ENCODE results near the gene CX3CL1. TPM values are rescaled to one million over a fixed set of nuclear protein-coding genes. Genes with fewer than 3 reads are reported as not detected.

CX3CL1 gene
- polyA plus RNA-seq, 1 experiment, result 0.02 TPM

GRCh38 chr16:57387598-57388354 lies 15.5 kb downstream of the CX3CL1 start:
- no peak for DNase-seq (ENCODE audit: low read depth)
- Histone ChIP-seq H3K27me3 (ENCODE audit: control insufficient read depth, insufficient read depth, low read length) (peaks cover 27% of the 10 kb centered on the region), H3K36me3 (ENCODE audit: control insufficient read depth, insufficient read depth, low read length) (no peaks in the 10 kb centered on the region), H3K4me3 (ENCODE audit: low read depth, low read length) (no peak overlapping the region)
- TF ChIP-seq CTCF (IDR thresholded peaks at IDR 0.05; ENCODE audit: insufficient read depth, low read depth, low read length), result no peak
- ChIA-PET POLR2A (no interaction called here), CTCF (interaction anchor here (1.4 to 2.0 kb wide), 2 partner anchors 10 to 29 kb away, joined by 3 to 8 read pairs; no protein-coding TSS in a partner anchor)

GRCh38 chr16:57388359-57389086 lies 16.2 kb downstream of the CX3CL1 start:
- CTCF ChIA-PET, result no interaction called here
- POLR2A ChIA-PET, result no interaction called here
- TF ChIP-seq CTCF (IDR thresholded peaks at IDR 0.05; ENCODE audit: insufficient read depth, low read depth, low read length), result no peak
- no peak overlapping the region for H3K4me3 ChIP-seq (ENCODE audit: low read depth, low read length)
- DNase-seq (ENCODE audit: low read depth), result no peak
- H3K27me3 ChIP-seq (ENCODE audit: control insufficient read depth, insufficient read depth, low read length), result peaks cover 27% of the 10 kb centered on the region
- no peaks in the 10 kb centered on the region for H3K36me3 ChIP-seq (ENCODE audit: control insufficient read depth, insufficient read depth, low read length)

DNA sequence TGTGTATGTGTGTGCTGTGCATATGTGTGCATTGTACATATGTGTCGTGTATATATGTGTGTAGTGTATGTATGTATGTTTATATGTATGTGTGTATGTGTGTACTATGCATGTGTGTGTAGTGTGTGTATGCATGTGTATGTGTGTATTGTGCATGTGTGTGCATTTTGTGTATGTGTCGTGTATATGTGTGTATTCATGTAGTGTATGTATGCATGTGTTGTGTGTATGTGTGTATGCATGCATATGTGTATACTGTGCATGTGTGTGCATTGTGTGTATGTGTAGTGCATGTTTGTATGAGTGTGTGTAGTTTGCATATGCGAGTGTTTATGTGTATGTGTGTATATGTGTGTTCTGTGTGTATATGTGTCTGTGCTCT lies 16.8 kb downstream of the CX3CL1 start:
- DNase-seq (ENCODE audit: low read depth), result no peak
- POLR2A ChIA-PET, result no interaction called here
- Histone ChIP-seq H3K27me3 (ENCODE audit: control insufficient read depth, insufficient read depth, low read length) (peaks cover 25% of the 10 kb centered on the region), H3K36me3 (ENCODE audit: control insufficient read depth, insufficient read depth, low read length) (no peaks in the 10 kb centered on the region), H3K4me3 (ENCODE audit: low read depth, low read length) (no peak overlapping the region)
- TF ChIP-seq CTCF (IDR thresholded peaks at IDR 0.05; ENCODE audit: insufficient read depth, low read depth, low read length), result no peak
- CTCF ChIA-PET, result no interaction called here

DNA sequence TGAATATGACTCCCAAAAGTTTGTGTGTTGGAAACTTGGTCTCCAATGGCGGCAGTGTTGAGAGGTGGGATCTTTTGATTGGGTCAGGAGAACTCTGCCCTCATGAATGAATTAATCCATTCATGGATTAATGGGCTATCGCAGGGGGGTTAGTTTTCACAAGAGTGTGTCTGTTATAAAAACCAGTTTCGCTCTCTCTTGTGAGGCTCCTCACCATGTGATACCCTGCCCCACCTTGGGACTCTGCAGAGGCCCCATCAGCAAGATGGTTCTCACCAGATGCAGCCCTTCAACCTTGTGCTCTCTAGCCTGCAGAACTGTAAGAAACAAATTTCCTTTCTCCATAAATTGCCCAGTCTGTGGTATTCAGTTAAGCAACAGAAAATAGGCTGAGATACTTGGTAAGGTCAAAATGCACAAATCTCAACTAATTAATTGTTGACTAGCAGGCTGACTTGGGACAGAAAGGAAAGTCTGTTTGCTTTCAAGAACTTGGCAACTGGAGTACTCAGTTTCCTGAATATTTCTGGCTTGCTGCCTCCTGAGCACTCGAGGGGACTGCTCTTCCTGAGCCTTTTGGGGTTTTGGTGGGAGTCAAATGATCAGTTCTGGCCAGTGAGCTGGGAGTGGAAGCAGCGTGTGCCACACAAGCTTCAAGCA lies 18.5 kb downstream of the CX3CL1 start:
- CTCF ChIA-PET, result interaction anchor here (0.9 to 1.8 kb wide), 3 partner anchors 22 to 26 kb away, joined by 3 to 5 read pairs (median 4); no protein-coding TSS in a partner anchor
- no peak for TF ChIP-seq CTCF (IDR thresholded peaks at IDR 0.05; ENCODE audit: insufficient read depth, low read depth, low read length)
- Histone ChIP-seq H3K27me3 (ENCODE audit: control insufficient read depth, insufficient read depth, low read length) (peaks cover 19% of the 10 kb centered on the region), H3K36me3 (ENCODE audit: control insufficient read depth, insufficient read depth, low read length) (no peaks in the 10 kb centered on the region), H3K4me3 (ENCODE audit: low read depth, low read length) (no peak overlapping the region)
- DNase-seq (ENCODE audit: low read depth), result no peak
- POLR2A ChIA-PET, result no interaction called here

DNA sequence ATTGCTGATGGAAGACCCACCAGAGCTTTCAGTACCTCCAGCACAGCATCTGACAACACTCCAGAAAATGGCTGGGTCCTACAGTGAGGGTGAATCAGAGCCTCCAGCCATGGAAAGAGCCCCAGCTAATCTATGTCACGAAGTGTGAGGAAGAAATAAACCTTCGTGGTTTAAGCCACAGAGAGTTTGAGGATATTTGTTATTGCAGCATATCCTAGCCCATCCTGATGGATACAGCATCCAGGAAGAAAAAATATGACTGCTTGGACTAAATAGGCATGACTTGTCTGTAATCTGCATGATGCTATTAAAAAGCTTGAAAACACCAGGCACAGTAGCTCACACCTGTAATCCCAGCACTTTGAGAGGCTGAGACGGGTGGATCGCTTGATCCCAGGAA lies 19.0 kb downstream of the CX3CL1 start:
- POLR2A ChIA-PET, result no interaction called here
- H3K4me3 ChIP-seq (ENCODE audit: low read depth, low read length), result no peak overlapping the region
- no peak for DNase-seq (ENCODE audit: low read depth)
- CTCF ChIA-PET, result interaction anchor here (0.6 to 1.8 kb wide), 4 partner anchors 13 to 31 kb away, joined by 3 to 4 read pairs (median 4); partner anchors contain the start of gene CCL17
- TF ChIP-seq CTCF (IDR thresholded peaks at IDR 0.05; ENCODE audit: insufficient read depth, low read depth, low read length), result no peak
- H3K36me3 ChIP-seq (ENCODE audit: control insufficient read depth, insufficient read depth, low read length), result no peaks in the 10 kb centered on the region
- peaks cover 15% of the 10 kb centered on the region for H3K27me3 ChIP-seq (ENCODE audit: control insufficient read depth, insufficient read depth, low read length)

Measured in BJ (cell line).